NCI-H2171 (cell line): ENCODE measurements around the gene PRR20E.
"Not testable (repeated sequence)": the region's sequence is repeated elsewhere in the genome, so short reads cannot be mapped to it uniquely, and the experiment has no call there.

Source experiments
- DNase-seq: peaks from one replicate; lab custom pipeline; 2025; lab: John Stamatoyannopoulos, UW

Gene PRR20E

DNA sequence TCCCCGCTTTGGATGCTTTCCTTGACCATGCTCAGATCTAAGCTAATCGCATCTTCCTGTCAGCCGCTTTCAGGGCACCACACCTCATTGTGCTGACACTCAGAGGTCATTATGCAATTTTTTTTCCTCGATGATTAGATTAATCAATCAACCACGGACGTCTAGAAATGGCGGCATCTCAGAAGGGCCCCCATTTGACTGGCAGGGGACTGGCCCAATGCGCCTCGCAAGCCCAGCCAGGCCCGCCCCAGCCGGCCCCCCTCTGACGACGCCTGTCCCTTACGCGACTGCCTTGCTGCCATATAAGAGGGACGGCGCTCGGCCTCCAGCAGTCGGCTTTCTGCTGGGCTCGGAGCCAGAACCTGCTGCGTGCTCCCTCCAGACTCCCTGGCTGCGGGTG lies at the start of gene PRR20E:
Gene PRR20E, plus strand, starts transcription at position 301 of the 400 bp plus-strand sequence. CDS start 387 bp downstream, outside the sequence.
- not testable (repeated sequence) for DNase-seq

DNA sequence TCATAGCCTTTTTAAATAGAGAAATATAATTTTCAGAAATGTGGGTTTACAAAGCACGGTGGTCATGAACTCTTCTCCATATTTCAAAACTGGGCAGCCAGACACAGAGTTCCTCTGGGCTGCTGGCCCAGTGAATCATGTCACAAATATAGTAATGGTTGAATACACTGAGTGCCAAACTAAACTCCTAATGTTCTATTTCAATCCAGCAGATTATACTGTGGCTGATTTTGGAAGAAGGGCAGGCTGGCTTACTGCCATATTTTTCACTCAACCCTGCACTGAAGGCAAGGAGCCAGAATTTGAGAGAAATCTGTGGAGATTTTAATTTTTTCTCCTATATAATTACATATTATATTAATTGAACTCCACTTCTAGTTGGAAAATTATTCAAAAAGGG lies 43.3 kb upstream of the PRR20E start:
- DNase-seq: no peak

GRCh38 chr13:57128909-57129308 lies 38.1 kb upstream of the PRR20E start:
- no peak for DNase-seq

GRCh38 chr13:57136093-57136492 lies 30.9 kb upstream of the PRR20E start:
- DNase-seq: no peak

- no peak for DNase-seq
Measured at GRCh38 chr13:57137585-57137984, 29.4 kb upstream of the PRR20E start.

- no peak for DNase-seq
Measured at GRCh38 chr13:57138988-57139387, 28.0 kb upstream of the PRR20E start.

- not testable (repeated sequence) for DNase-seq
Measured at GRCh38 chr13:57139781-57140180, 27.2 kb upstream of the PRR20E start.

DNA sequence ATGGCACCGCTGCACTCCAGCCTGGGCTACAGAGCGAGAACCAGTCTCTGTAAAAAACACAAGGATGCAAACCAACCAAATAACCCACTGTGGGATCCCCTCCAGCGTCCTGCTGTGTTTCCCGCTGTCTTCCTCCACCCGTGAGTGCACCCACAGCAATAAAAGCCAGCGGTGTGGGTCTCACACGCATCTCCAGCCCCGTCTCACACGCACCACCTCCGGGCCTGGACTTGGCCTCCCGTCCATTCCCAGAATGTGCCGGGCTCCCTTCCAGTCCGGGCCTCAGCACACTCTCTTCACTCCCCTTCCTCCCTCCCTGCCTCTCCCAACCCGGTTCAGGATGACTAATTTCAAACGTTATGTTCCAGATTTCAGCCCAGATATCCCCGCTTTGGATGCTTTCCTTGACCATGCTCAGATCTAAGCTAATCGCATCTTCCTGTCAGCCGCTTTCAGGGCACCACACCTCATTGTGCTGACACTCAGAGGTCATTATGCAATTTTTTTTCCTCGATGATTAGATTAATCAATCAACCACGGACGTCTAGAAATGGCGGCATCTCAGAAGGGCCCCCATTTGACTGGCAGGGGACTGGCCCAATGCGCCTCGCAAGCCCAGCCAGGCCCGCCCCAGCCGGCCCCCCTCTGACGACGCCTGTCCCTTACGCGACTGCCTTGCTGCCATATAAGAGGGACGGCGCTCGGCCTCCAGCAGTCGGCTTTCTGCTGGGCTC lies 26.6 kb upstream of the PRR20E start, which contains the start of gene PRR20A:
Gene PRR20A, plus strand, starts transcription at position 684 of the 734 bp plus-strand sequence. CDS start 387 bp downstream, outside the sequence.
- not testable (repeated sequence) for DNase-seq

- not testable (repeated sequence) for DNase-seq
Measured at GRCh38 chr13:57147188-57147587, 19.8 kb upstream of the PRR20E start, which contains the start of gene PRR20B. Gene PRR20B (plus strand): TSS chr13:57147488. CDS start chr13:57147875, 387 bp downstream.

DNA sequence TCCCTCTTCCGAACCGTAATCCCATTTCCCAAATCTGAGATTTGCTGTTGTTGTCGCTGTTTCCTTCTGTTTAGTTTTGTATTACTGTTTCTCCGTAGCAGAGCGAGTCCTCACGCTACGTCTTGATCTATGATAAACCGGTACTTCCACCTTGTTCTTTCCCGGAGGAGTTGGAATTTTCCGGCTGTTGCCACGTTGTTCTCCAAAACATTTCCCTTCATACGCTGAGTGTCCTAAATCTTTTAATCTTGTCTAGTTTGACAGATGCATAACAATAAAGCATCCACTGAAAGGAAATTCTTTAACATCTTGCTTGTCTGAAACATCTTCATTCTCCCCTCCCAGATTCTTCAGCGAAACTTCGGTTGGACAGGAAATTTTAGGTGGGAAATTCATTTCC lies 18.9 kb upstream of the PRR20E start:
- DNase-seq: not testable (repeated sequence)

- not testable (repeated sequence) for DNase-seq
Measured at GRCh38 chr13:57153761-57154160, 13.2 kb upstream of the PRR20E start, which contains the start of gene PRR20C. Gene PRR20C (plus strand): TSS chr13:57154061. CDS start chr13:57154448, 387 bp downstream.

DNA sequence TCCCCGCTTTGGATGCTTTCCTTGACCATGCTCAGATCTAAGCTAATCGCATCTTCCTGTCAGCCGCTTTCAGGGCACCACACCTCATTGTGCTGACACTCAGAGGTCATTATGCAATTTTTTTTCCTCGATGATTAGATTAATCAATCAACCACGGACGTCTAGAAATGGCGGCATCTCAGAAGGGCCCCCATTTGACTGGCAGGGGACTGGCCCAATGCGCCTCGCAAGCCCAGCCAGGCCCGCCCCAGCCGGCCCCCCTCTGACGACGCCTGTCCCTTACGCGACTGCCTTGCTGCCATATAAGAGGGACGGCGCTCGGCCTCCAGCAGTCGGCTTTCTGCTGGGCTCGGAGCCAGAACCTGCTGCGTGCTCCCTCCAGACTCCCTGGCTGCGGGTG lies 6.7 kb upstream of the PRR20E start, which contains the start of gene PRR20D:
Gene PRR20D, plus strand, starts transcription at position 301 of the 400 bp plus-strand sequence. CDS start 387 bp downstream, outside the sequence.
- DNase-seq: not testable (repeated sequence)

DNA sequence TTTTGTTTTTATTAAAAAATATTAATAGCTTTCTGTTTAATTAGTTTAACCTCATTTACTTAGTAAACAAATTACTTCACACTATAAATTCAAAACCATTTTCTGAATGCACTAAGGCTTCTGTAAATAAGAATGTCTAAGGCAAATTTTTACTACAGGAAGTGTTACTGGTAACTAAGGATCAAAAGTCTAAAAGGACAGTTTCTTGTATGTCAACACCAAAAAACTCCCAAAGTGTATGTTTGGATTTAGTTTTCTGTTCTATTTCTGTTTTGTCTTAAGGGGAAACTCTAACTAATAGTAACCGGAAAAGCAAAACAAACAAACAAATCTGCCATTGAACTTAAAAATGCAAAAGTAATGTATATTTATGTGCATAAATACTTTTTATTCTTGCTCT lies 24.7 kb downstream of the PRR20E start:
- no peak for DNase-seq

GRCh38 chr13:57212989-57213388 lies 46.0 kb downstream of the PRR20E start:
- DNase-seq: no peak
